ENCODE data around the gene DNAJC28.
A peak's percentile ranks its signal among the peaks of the same experiment; 100 is the strongest.
"Not testable (repeated sequence)": the region's sequence is repeated elsewhere in the genome, so short reads cannot be mapped to it uniquely, and the experiment has no call there.

The DNAJC28 gene

GRCh38 chr21:33491373-33492102, at the start of gene DNAJC28:
DNAJC28 (minus strand) TSS chr21:33491716; CDS start chr21:33489393, 2,323 bp downstream.
- DNase-seq, result peak; percentile 69 to 91

- DNase-seq, result no peak
Measured at GRCh38 chr21:33541105-33541711, 49.7 kb upstream of the DNAJC28 start.

GRCh38 chr21:33540711-33541104, 49.2 kb upstream of the DNAJC28 start:
- no peak for DNase-seq

- DNase-seq, result no peak
Measured at GRCh38 chr21:33539616-33540015, 48.1 kb upstream of the DNAJC28 start.

- DNase-seq, result no peak
Measured at GRCh38 chr21:33537212-33537611, 45.7 kb upstream of the DNAJC28 start.

GRCh38 chr21:33531007-33531406, 39.5 kb upstream of the DNAJC28 start:
- DNase-seq, result no peak

- DNase-seq, result no peak
Measured at GRCh38 chr21:33522953-33523349, 31.4 kb upstream of the DNAJC28 start.

GRCh38 chr21:33522297-33522952, 30.9 kb upstream of the DNAJC28 start:
- DNase-seq, result no peak

GRCh38 chr21:33518899-33519298, 27.4 kb upstream of the DNAJC28 start:
- no peak for DNase-seq

GRCh38 chr21:33514229-33514628, 22.7 kb upstream of the DNAJC28 start:
- peak in 1 of 2 donors; percentile 6 for DNase-seq

GRCh38 chr21:33512481-33512880, 21.0 kb upstream of the DNAJC28 start:
- no peak for DNase-seq

GRCh38 chr21:33511639-33512038, 20.1 kb upstream of the DNAJC28 start:
- DNase-seq, result no peak

GRCh38 chr21:33510826-33511225, 19.3 kb upstream of the DNAJC28 start:
- no peak for DNase-seq

GRCh38 chr21:33507003-33507402, 15.5 kb upstream of the DNAJC28 start:
- not testable (repeated sequence) for DNase-seq

- DNase-seq, result no peak
Measured at GRCh38 chr21:33505833-33506232, 14.3 kb upstream of the DNAJC28 start.

GRCh38 chr21:33496345-33496744, 4.8 kb upstream of the DNAJC28 start:
- DNase-seq, result no peak

- DNase-seq, result no peak
Measured at GRCh38 chr21:33495743-33496142, 4.2 kb upstream of the DNAJC28 start.

- no peak for DNase-seq
Measured at GRCh38 chr21:33493756-33494155, 2.2 kb upstream of the DNAJC28 start.

- no peak for DNase-seq
Measured at GRCh38 chr21:33492571-33492970, 1.1 kb upstream of the DNAJC28 start.

GRCh38 chr21:33490991-33491372, 534 bp downstream of the DNAJC28 start:
- DNase-seq, result no peak

- DNase-seq, result no peak
Measured at GRCh38 chr21:33488936-33489335, 2.6 kb downstream of the DNAJC28 start.

- DNase-seq, result no peak
Measured at GRCh38 chr21:33487996-33488395, 3.5 kb downstream of the DNAJC28 start.

- DNase-seq, result no peak
Measured at GRCh38 chr21:33481314-33481943, 10.1 kb downstream of the DNAJC28 start.

Data from bone marrow (tissue), 2 donors.